SH-SY5Y (cell line): ENCODE data around the gene COL26A1.

Experiments
- GATA2 ChIP-seq: IDR thresholded peaks from 2 replicates; pipeline ENCODE4 v1.6.1; 2011; ENCODE audit warnings: mild to moderate bottlenecking, low read depth, low read length
- GATA3 ChIP-seq: IDR thresholded peaks from 2 replicates; pipeline ENCODE4 v1.6.1; 2011; ENCODE audit warnings: low read depth, mild to moderate bottlenecking, low read length, moderate library complexity

DNA sequence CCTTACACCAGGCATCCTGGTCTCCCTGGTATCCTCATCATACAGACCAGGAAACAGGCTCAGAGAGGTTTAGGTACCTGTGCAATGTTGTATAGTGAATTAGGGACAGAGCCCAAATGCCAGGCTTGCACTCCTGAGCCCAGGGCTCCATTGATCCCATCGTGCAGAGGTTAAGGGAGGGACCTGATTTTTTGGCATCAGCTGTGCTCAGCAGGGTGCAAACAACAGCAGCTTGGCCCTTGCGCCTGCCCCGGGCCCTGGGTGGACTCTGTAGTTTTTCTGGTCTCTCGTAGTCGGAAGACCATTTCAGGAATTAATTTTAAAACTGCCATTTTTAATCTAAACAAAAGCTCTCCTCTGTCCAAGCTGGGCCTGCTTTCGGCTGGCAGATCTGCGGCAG, 79.2 kb downstream of the COL26A1 start:
- TF ChIP-seq GATA2, result no peak
- no peak for TF ChIP-seq GATA3
